PC-9 (cell line): ENCODE measurements around the gene PLA2G4A.

Experiments
- EZH2 ChIP-seq: fragments of 200-600 bp; sonication (generic); IDR thresholded peaks from 2 replicates; pipeline ENCODE4 v1.8.0; 2017; ENCODE audit warnings: antibody characterized with exemption, low read depth
- TF ChIP-seq, protein P1 (sequence below): fragments of 200-600 bp; sonication (generic); conservative IDR thresholded peaks from 2 replicates; pipeline ENCODE4 v1.6.1; 2017; ENCODE audit warnings: mixed run types, antibody characterized with exemption, mild to moderate bottlenecking, moderate library complexity

DNA sequence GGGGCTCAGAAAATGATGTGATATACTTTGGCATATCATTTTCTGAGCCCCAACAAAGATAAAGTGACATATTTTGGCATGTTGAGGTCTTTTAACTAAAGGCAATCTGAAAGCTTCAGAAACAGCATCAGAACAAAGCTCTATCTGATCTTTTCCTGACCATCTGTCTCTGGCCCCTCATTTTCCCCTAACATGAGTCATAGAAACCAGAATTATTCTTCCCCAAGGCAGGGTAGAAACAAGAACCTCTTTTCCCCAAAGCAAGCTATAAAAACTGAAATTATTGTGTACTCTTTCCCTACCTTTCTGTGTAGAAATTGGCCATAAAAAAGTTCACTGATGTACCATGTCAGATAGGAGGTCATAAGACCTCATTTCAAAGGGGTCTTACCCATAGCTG, 48.7 kb upstream of the PLA2G4A start:
- TF ChIP-seq, protein P1, sequence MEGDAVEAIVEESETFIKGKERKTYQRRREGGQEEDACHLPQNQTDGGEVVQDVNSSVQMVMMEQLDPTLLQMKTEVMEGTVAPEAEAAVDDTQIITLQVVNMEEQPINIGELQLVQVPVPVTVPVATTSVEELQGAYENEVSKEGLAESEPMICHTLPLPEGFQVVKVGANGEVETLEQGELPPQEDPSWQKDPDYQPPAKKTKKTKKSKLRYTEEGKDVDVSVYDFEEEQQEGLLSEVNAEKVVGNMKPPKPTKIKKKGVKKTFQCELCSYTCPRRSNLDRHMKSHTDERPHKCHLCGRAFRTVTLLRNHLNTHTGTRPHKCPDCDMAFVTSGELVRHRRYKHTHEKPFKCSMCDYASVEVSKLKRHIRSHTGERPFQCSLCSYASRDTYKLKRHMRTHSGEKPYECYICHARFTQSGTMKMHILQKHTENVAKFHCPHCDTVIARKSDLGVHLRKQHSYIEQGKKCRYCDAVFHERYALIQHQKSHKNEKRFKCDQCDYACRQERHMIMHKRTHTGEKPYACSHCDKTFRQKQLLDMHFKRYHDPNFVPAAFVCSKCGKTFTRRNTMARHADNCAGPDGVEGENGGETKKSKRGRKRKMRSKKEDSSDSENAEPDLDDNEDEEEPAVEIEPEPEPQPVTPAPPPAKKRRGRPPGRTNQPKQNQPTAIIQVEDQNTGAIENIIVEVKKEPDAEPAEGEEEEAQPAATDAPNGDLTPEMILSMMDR, result no peak
- TF ChIP-seq EZH2, result no peak
